ENCODE measurements around the gene RBL2. TPM values are rescaled to one million over a fixed set of nuclear protein-coding genes. Genes with fewer than 3 reads are reported as not detected.
"Not testable (repeated sequence)": the region's sequence is repeated elsewhere in the genome, so short reads cannot be mapped to it uniquely, and the experiment has no call there.

The RBL2 gene, protein sequence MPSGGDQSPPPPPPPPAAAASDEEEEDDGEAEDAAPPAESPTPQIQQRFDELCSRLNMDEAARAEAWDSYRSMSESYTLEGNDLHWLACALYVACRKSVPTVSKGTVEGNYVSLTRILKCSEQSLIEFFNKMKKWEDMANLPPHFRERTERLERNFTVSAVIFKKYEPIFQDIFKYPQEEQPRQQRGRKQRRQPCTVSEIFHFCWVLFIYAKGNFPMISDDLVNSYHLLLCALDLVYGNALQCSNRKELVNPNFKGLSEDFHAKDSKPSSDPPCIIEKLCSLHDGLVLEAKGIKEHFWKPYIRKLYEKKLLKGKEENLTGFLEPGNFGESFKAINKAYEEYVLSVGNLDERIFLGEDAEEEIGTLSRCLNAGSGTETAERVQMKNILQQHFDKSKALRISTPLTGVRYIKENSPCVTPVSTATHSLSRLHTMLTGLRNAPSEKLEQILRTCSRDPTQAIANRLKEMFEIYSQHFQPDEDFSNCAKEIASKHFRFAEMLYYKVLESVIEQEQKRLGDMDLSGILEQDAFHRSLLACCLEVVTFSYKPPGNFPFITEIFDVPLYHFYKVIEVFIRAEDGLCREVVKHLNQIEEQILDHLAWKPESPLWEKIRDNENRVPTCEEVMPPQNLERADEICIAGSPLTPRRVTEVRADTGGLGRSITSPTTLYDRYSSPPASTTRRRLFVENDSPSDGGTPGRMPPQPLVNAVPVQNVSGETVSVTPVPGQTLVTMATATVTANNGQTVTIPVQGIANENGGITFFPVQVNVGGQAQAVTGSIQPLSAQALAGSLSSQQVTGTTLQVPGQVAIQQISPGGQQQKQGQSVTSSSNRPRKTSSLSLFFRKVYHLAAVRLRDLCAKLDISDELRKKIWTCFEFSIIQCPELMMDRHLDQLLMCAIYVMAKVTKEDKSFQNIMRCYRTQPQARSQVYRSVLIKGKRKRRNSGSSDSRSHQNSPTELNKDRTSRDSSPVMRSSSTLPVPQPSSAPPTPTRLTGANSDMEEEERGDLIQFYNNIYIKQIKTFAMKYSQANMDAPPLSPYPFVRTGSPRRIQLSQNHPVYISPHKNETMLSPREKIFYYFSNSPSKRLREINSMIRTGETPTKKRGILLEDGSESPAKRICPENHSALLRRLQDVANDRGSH
- 10 to 100 TPM; 33.1 to 48.5 (median 35.1) TPM for total RNA-seq
- polyA plus RNA-seq: 10 to 100 TPM; 18.7 to 25.0 TPM
- long read RNA-seq, donor 1, full-length matches to known transcripts: 44 of 120 reads
- long read RNA-seq, donor 1, partial matches to known transcripts: 64 of 120 reads
- long read RNA-seq, donor 1, other reads (novel, unspliced or antisense): 12 of 120 reads
- long read RNA-seq, donor 2, full-length matches to known transcripts: 38 of 117 reads
- long read RNA-seq, donor 2, partial matches to known transcripts: 60 of 117 reads
- long read RNA-seq, donor 2, other reads (novel, unspliced or antisense): 19 of 117 reads
- long read RNA-seq, donor 3, full-length matches to known transcripts: 70 of 219 reads
- long read RNA-seq, donor 3, partial matches to known transcripts: 118 of 219 reads
- long read RNA-seq, donor 3, other reads (novel, unspliced or antisense): 31 of 219 reads

DNA sequence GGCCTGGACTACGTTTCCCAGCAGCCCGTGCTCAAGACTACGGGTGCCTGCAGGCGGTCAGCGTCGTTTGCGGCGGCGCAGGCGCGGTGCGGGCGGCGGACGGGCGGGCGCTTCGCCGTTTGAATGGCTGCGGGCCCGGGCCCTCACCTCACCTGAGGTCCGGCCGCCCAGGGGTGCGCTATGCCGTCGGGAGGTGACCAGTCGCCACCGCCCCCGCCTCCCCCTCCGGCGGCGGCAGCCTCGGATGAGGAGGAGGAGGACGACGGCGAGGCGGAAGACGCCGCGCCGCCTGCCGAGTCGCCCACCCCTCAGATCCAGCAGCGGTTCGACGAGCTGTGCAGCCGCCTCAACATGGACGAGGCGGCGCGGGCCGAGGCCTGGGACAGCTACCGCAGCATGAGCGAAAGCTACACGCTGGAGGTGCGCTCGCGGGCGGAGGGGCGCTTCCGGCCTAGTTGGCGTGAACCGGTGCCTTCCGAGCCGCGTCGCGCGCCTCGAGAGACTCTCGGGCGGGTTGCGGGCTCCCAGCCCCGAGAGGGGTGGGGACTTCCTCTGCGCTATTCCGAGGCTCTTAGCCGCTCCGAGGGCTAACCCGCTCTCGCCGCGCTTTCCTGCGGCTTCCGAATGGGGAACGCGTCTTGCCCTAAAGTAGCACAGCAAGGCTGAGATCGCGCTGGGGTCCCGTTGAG lies at the start of gene RBL2:
Gene RBL2, plus strand, starts transcription at position 95 of the 689 bp plus-strand sequence. Its CDS starts 86 bp downstream, at position 181.
- DNase-seq (peak; percentile 87 to 89), ATAC-seq (peak; percentile 91 to 96 (median 95))
- Histone ChIP-seq H3K36me3 (peaks cover 0 to 9% (median 0%) of the 10 kb centered on the region in 9 donors), H3K4me3 (peak within 1 kb of the TSS; percentile 74 to 100 (median 95)), H3K4me1 (peaks cover 0 to 24% (median 15%) of the 10 kb centered on the region in 9 donors), H3K27ac (peak within 1 kb of the TSS; percentile 89 to 97 (median 94)), H3K9me3 (peaks cover 0 to 4% (median 0%) of the 10 kb centered on the region in 11 donors), H3K27me3 (no peaks in the 10 kb centered on the region)
- TF ChIP-seq, protein P1, sequence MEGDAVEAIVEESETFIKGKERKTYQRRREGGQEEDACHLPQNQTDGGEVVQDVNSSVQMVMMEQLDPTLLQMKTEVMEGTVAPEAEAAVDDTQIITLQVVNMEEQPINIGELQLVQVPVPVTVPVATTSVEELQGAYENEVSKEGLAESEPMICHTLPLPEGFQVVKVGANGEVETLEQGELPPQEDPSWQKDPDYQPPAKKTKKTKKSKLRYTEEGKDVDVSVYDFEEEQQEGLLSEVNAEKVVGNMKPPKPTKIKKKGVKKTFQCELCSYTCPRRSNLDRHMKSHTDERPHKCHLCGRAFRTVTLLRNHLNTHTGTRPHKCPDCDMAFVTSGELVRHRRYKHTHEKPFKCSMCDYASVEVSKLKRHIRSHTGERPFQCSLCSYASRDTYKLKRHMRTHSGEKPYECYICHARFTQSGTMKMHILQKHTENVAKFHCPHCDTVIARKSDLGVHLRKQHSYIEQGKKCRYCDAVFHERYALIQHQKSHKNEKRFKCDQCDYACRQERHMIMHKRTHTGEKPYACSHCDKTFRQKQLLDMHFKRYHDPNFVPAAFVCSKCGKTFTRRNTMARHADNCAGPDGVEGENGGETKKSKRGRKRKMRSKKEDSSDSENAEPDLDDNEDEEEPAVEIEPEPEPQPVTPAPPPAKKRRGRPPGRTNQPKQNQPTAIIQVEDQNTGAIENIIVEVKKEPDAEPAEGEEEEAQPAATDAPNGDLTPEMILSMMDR (IDR thresholded peaks at IDR 0.05): no peak
- intact Hi-C loops (cut with DNase I): loop anchor here in 5 of 10 donors (2.0 to 10.0 kb wide), 2 partner anchors 68 to 70 kb away; partner anchors contain the start of gene AKTIP (in 5 of the 5)
- WGBS, 2 donors: 0% methylated on average over 88 to 89 of the region's 89 CpGs

DNA sequence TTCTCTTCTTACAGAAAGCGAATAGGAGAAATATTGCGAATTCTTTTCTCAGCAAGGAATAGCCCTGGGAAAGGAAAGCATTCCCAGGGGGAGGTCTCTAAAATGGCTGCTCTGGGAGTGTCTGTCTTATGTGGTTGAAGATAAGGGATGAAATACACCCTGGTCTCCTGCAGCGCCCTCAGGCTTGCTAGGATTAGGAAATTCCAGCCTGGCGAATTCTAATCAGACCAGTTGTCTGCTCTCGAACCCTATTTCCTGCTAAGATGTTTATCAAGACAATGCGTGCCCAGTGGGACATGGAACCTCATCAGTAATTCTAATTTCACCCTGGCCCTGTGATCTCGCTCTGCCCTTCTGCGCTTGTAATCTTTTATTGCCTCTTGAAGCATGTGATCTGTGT lies 49.7 kb upstream of the RBL2 start:
- WGBS, 2 donors: 79 to 84% methylated on average over 8 of the region's 8 CpGs
- H3K4me3 ChIP-seq, H3K36me3 ChIP-seq, ATAC-seq, H3K27me3 ChIP-seq, DNase-seq, H3K4me1 ChIP-seq, H3K27ac ChIP-seq: not testable (repeated sequence)
- H3K9me3 ChIP-seq: peaks cover 0 to 24% (median 5%) of the 10 kb centered on the region in 11 donors
- intact Hi-C loops (cut with DNase I): loop anchor here in 1 of 10 donors (5.0 kb wide), 1 partner anchor 1027 kb away; no protein-coding TSS in a partner anchor

DNA sequence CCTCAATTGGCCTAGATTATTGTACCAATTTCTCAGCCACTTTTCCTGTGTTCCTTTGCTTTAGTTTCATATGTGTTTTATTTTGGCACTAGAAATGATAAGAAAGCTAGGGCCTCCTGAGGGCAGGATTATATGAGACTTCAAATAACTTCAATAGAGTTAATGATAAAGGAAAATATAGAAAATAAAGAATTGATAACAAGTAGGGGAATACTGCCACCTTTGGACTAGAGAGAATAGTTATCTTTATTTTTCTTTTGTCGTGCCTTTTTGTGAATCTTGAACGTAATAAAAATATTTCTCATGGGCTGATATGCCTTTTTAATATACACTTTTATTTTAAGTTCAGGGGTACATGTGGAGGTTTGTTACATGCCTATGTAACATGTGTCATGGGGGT lies 29.3 kb upstream of the RBL2 start:
- H3K9me3 ChIP-seq: no peaks in the 10 kb centered on the region
- intact Hi-C loops (cut with DNase I): no loop called here
- DNase-seq (no peak), ATAC-seq (no peak)
- H3K27me3 ChIP-seq: no peaks in the 10 kb centered on the region
- H3K27ac ChIP-seq: no peak overlapping the region
- H3K4me1 ChIP-seq: no peaks in the 10 kb centered on the region
- 38 to 51% methylated on average over 2 of the region's 2 CpGs for WGBS, 2 donors
- no peaks in the 10 kb centered on the region for H3K36me3 ChIP-seq
- no peak overlapping the region for H3K4me3 ChIP-seq
- TF ChIP-seq, protein P1 (IDR thresholded peaks at IDR 0.05): no peak

DNA sequence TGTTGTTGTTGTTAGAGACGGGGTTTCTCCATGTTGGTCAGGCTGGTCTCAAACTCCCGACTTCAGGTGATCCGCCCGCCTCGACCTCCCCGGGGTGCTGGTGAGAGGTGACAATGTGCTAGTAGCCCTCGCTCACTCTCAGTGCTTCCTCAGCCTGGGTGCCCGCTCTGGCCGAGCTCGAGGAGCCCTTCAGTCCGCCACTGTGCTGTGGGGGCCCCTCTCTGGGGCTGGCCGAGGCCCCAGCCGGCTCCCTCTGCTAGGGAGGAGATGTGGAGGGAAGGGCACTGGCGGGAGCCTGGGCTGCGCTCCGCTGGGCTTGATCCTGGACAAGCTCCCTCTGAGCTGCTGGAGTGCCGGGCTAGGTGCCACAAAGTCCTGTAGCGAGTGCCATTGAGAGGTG lies 21.7 kb upstream of the RBL2 start:
- ATAC-seq: no peak
- TF ChIP-seq, protein P1 (IDR thresholded peaks at IDR 0.05): no peak
- 94 to 97% methylated on average over 18 of the region's 18 CpGs for WGBS, 2 donors

More for the DNA sequence above, 21.7 kb upstream of the RBL2 start:
- H3K27ac ChIP-seq: no peak overlapping the region
- no peaks in the 10 kb centered on the region for H3K4me1 ChIP-seq
- H3K36me3 ChIP-seq: no peaks in the 10 kb centered on the region
- no peak overlapping the region for H3K4me3 ChIP-seq
- DNase-seq: no peak
- peaks cover 0 to 7% (median 0%) of the 10 kb centered on the region in 7 donors for H3K27me3 ChIP-seq
- intact Hi-C loops (cut with DNase I): no loop called here
- peaks cover 0 to 4% (median 0%) of the 10 kb centered on the region in 11 donors for H3K9me3 ChIP-seq

Measured in heart right ventricle (tissue), 16 donors.